GM12865 (cell line): ENCODE results near the gene TMEM126A.
A peak's percentile ranks its signal among the peaks of the same experiment; 100 is the strongest.

Source experiments
- DNase-seq: peaks from one replicate; pipeline ENCODE4 v3.0.0; 2010; ENCODE audit warnings: low read depth
- H3K4me3 ChIP-seq: 2 replicates; pipeline ENCODE4 v1.5.1; 2011; ENCODE audit warnings: mild to moderate bottlenecking, low read depth, low read length, control low read depth
- CTCF ChIP-seq: IDR thresholded peaks from 2 replicates; pipeline ENCODE4 v1.5.1; 2011; ENCODE audit warnings: low read length, control low read depth, low read depth, inconsistent platforms; ENCODE audit not compliant: insufficient read depth; ENCODE audit errors: missing control alignments

Gene TMEM126A

GRCh38 chr11:85620256-85620655, 27.5 kb upstream of the TMEM126A start:
- no peak for TF ChIP-seq CTCF
- no peak overlapping the region for H3K4me3 ChIP-seq
- no peak for DNase-seq

GRCh38 chr11:85626496-85626895, 21.3 kb upstream of the TMEM126A start:
- no peak for DNase-seq
- H3K4me3 ChIP-seq, result no peak overlapping the region
- TF ChIP-seq CTCF, result no peak

GRCh38 chr11:85627332-85627997, 20.3 kb upstream of the TMEM126A start, which contains the start of gene DLG2:
DLG2 (minus strand) TSS chr11:85627344.
- TF ChIP-seq CTCF, result no peak
- peak; percentile 23 for DNase-seq
- peak within 1 kb of the TSS; percentile 59 for H3K4me3 ChIP-seq

- no peak for TF ChIP-seq CTCF
- peak; percentile 96 for DNase-seq
- H3K4me3 ChIP-seq, result peak within 1 kb of the TSS; percentile 77
Measured at GRCh38 chr11:85627998-85628770, 19.6 kb upstream of the TMEM126A start, which contains the start of gene TMEM126B. TMEM126B (plus strand) TSS chr11:85628593; CDS start chr11:85628608, 15 bp downstream.

GRCh38 chr11:85628771-85629341, 18.9 kb upstream of the TMEM126A start:
- H3K4me3 ChIP-seq, result peak overlapping the region; percentile 77
- DNase-seq, result peak; percentile 12
- no peak for TF ChIP-seq CTCF

- no peak overlapping the region for H3K4me3 ChIP-seq
- no peak for TF ChIP-seq CTCF
- no peak for DNase-seq
Measured at GRCh38 chr11:85634747-85635146, 13.0 kb upstream of the TMEM126A start.
